ENCODE data around the gene PLCH1. TPM values are rescaled to one million over a fixed set of nuclear protein-coding genes. Genes with fewer than 3 reads are reported as not detected.
A peak's percentile ranks its signal among the peaks of the same experiment; 100 is the strongest.

PLCH1 gene
- total and polyA plus RNA-seq, 2 experiments from 2014 or later: 2.7 to 6.2 TPM

- no peak overlapping the region for H3K27ac ChIP-seq
- no peak for DNase-seq (ENCODE audit: low read depth in 1 of 2, low spot score in 1 of 2)
- no peaks in the 10 kb centered on the region for H3K36me3 ChIP-seq
- TF ChIP-seq, protein P1, sequence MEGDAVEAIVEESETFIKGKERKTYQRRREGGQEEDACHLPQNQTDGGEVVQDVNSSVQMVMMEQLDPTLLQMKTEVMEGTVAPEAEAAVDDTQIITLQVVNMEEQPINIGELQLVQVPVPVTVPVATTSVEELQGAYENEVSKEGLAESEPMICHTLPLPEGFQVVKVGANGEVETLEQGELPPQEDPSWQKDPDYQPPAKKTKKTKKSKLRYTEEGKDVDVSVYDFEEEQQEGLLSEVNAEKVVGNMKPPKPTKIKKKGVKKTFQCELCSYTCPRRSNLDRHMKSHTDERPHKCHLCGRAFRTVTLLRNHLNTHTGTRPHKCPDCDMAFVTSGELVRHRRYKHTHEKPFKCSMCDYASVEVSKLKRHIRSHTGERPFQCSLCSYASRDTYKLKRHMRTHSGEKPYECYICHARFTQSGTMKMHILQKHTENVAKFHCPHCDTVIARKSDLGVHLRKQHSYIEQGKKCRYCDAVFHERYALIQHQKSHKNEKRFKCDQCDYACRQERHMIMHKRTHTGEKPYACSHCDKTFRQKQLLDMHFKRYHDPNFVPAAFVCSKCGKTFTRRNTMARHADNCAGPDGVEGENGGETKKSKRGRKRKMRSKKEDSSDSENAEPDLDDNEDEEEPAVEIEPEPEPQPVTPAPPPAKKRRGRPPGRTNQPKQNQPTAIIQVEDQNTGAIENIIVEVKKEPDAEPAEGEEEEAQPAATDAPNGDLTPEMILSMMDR (IDR thresholded peaks at IDR 0.05; ENCODE audit: low read depth, low read length): no peak
- no peaks in the 10 kb centered on the region for H3K9me3 ChIP-seq (ENCODE audit: low read depth)
- H3K27me3 ChIP-seq: no peaks in the 10 kb centered on the region
- peaks cover 7% of the 10 kb centered on the region for H3K4me1 ChIP-seq (ENCODE audit: low read depth)
- no peak overlapping the region for H3K4me3 ChIP-seq
Observed at GRCh38 chr3:155673421-155673820, 71.5 kb downstream of the PLCH1 start.

GRCh38 chr3:155670335-155670734 is 74.5 kb downstream of the PLCH1 start:
- Histone ChIP-seq H3K27me3 (no peaks in the 10 kb centered on the region), H3K4me3 (no peak overlapping the region), H3K9me3 (ENCODE audit: low read depth) (no peaks in the 10 kb centered on the region), H3K27ac (no peak overlapping the region), H3K4me1 (ENCODE audit: low read depth) (peaks cover 5% of the 10 kb centered on the region), H3K36me3 (no peaks in the 10 kb centered on the region)
- DNase-seq (ENCODE audit: low read depth in 1 of 2, low spot score in 1 of 2): no peak
- TF ChIP-seq, protein P1 (IDR thresholded peaks at IDR 0.05; ENCODE audit: low read depth, low read length): no peak

DNA sequence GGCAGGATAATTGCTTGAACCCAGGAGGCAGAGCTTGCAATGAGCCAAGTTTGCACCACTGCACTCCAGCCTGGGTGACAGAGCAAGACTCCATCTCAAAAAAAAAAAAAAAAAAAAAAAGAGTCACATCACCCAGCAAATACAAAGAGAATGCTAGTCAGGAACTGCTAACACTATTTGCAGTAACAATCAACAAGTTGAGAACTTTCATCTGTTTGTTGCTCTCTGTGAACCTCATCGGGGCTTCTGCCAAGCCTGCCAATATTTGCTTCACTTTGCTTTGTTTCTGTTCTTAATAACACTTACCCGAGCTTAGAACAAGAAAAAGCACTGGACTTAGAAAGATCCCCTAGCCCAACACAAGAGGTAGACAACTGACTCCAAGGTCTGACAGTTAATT is 76.9 kb downstream of the PLCH1 start:
- Histone ChIP-seq H3K27ac (no peak overlapping the region), H3K9me3 (ENCODE audit: low read depth) (no peaks in the 10 kb centered on the region), H3K27me3 (no peaks in the 10 kb centered on the region), H3K36me3 (no peaks in the 10 kb centered on the region), H3K4me3 (no peak overlapping the region), H3K4me1 (ENCODE audit: low read depth) (peaks cover 5% of the 10 kb centered on the region)
- TF ChIP-seq, protein P1 (IDR thresholded peaks at IDR 0.05; ENCODE audit: low read depth, low read length): no peak
- DNase-seq (ENCODE audit: low read depth in 1 of 2, low spot score in 1 of 2): no peak

DNA sequence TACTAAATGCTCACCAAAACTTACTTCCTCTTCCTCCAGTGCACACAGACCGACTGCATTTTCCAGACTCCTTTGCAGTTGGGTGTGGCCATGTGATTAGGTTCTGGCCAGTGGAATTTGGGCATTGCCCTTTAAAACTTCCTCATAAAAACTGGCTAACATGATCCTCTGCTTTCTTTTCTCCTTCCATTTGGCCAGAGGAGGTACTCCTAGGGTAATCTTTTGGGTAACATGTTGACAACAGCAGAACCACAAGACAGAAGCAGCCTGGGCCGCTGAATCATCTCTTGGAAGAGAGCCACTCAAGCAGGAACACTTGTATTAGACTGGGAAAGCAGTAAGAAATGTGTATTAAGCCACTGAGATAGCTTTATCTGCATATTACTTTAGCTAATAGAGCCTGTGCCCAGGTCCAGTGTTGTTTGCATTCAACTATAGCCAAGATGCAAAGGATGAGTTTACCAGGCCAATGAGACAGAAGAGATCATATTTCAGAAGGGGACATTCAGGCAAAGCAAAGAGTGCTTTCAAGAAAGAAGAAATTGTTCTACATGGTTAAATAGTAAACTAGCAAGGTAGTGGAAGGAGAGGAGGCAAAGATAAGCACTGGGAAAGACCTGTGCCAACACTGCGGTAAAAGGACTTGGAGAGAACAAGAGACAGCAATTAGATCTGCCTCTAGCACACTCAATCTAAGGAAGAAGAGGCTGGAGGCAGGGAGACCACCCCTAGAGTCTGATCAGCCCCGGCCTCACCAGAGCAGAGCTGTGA is 79.8 kb downstream of the PLCH1 start:
- DNase-seq (ENCODE audit: low read depth in 1 of 2, low spot score in 1 of 2): peak in 1 of 2 donors; percentile 96

DNA sequence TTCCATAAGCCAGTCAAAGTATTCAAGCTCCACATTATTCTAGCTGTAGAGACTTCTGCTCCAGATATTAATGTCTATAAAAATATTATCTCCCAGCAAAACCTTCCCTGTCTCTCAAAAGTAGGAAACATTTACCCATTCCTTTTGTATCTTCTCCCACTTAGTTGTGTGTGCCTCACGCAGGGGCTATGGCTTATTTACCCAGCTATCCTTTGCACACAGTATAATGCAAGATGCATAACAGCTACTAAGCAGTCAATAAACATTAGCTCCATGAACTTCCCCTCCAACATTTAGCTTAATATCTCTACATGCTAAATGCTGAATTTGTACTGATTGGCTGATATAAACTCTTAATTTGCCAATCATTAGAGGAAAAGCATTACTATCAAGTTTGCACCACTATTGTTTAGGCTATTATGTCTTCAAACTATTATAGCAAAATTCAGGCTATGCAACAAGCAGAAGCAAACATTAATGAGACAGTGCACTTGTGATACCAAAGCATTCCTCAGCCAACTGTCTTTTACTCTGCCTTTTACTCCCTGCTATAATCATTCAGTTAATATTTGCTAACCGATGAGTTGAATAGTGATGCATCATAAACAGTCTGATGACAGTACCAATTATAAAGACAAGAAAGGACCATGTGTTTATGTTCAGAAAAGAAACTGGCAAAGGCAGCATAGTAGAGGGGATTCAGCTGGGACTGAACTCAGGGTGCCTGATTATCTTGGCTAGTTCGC is 81.2 kb downstream of the PLCH1 start:
- Histone ChIP-seq H3K9me3 (ENCODE audit: low read depth) (no peaks in the 10 kb centered on the region), H3K4me3 (no peak overlapping the region), H3K36me3 (no peaks in the 10 kb centered on the region), H3K4me1 (ENCODE audit: low read depth) (no peaks in the 10 kb centered on the region), H3K27ac (no peak overlapping the region), H3K27me3 (no peaks in the 10 kb centered on the region)
- TF ChIP-seq, protein P1 (IDR thresholded peaks at IDR 0.05; ENCODE audit: low read depth, low read length): no peak
- no peak for DNase-seq (ENCODE audit: low read depth in 1 of 2, low spot score in 1 of 2)

More for the DNA sequence above, 79.8 kb downstream of the PLCH1 start:
- TF ChIP-seq, protein P1 (IDR thresholded peaks at IDR 0.05; ENCODE audit: low read depth, low read length): no peak
- Histone ChIP-seq H3K4me1 (ENCODE audit: low read depth) (no peaks in the 10 kb centered on the region), H3K27me3 (no peaks in the 10 kb centered on the region), H3K9me3 (ENCODE audit: low read depth) (no peaks in the 10 kb centered on the region), H3K27ac (no peak overlapping the region), H3K4me3 (no peak overlapping the region), H3K36me3 (no peaks in the 10 kb centered on the region)
